ENCODE data around the gene CLTC.

DNA sequence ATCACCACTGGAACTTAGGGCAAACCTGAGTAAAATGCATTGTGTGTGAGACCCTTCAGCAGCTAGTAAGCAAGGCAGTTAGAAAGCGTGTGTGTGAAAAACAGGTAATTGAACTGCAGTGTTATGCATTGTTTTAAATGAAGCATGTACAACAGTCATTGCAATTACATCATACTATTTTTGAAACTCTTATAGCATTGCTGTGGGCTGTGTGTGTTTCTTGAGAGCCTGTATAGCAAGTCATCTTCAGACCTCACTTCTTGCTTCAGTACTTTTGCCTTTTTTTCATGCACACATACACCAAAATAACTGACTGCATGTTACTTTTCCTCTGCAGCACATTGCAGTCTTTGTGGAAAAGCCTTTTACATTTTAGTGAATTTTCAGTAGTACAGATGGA, 68.3 kb downstream of the CLTC start:
- TF ChIP-seq, protein P1, sequence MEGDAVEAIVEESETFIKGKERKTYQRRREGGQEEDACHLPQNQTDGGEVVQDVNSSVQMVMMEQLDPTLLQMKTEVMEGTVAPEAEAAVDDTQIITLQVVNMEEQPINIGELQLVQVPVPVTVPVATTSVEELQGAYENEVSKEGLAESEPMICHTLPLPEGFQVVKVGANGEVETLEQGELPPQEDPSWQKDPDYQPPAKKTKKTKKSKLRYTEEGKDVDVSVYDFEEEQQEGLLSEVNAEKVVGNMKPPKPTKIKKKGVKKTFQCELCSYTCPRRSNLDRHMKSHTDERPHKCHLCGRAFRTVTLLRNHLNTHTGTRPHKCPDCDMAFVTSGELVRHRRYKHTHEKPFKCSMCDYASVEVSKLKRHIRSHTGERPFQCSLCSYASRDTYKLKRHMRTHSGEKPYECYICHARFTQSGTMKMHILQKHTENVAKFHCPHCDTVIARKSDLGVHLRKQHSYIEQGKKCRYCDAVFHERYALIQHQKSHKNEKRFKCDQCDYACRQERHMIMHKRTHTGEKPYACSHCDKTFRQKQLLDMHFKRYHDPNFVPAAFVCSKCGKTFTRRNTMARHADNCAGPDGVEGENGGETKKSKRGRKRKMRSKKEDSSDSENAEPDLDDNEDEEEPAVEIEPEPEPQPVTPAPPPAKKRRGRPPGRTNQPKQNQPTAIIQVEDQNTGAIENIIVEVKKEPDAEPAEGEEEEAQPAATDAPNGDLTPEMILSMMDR (conservative IDR thresholded peaks at IDR 0.05; ENCODE audit: low read length) = no peak
- TF ChIP-seq EZH2phosphoT487 (IDR thresholded peaks at IDR 0.05; ENCODE audit: borderline replicate concordance, low read depth, low read length) = no peak
